H1 (cell line): Measurements from ENCODE around the gene QPCTL.
"Not testable (repeated sequence)": the region's sequence is repeated elsewhere in the genome, so short reads cannot be mapped to it uniquely, and the experiment has no call there.

Experiments
- ATF3 ChIP-seq: IDR thresholded peaks from 2 replicates; pipeline ENCODE4 v1.6.1; 2011; ENCODE audit warnings: low read depth, mild to moderate bottlenecking, low read length; ENCODE audit not compliant: insufficient read depth
- CTCF ChIP-seq, 3 experiments: IDR thresholded peaks; 1 replicate in 2 of 3; 2 replicates in 1 of 3; pipeline versions ENCODE4 v1.5.1 to v1.6.1; 2011; ENCODE audit warnings: low read length in 3 of 3, mild to moderate bottlenecking in 3 of 3, inconsistent platforms in 2 of 3, low read depth in 1 of 3, moderate library complexity in 1 of 3; ENCODE audit not compliant: insufficient read depth in 1 of 3; ENCODE audit errors: control extremely low read depth in 1 of 3
- EGR1 ChIP-seq: IDR thresholded peaks from 2 replicates; pipeline ENCODE4 v1.6.1; 2011; ENCODE audit warnings: low read depth, low read length, borderline replicate concordance
- EP300 ChIP-seq, 2 experiments: IDR thresholded peaks; 1 replicate in 1 of 2; 2 replicates in 1 of 2; pipeline ENCODE4 v1.6.1; 2011 to 2012; ENCODE audit warnings: low read depth in 2 of 2, low read length in 2 of 2, mild to moderate bottlenecking in 2 of 2, borderline replicate concordance in 1 of 2, inconsistent platforms in 1 of 2, moderate library complexity in 1 of 2
- POLR2A ChIP-seq, 2 experiments: IDR thresholded peaks; 1 replicate in 1 of 2; 2 replicates in 1 of 2; pipeline ENCODE4 v1.6.1; 2011; ENCODE audit warnings: low read depth in 2 of 2, low read length in 2 of 2, mild to moderate bottlenecking in 2 of 2; ENCODE audit errors: control extremely low read depth in 1 of 2
- POLR2AphosphoS5 ChIP-seq: IDR thresholded peaks from 2 replicates; pipeline ENCODE4 v1.6.1; 2011; ENCODE audit warnings: low read depth, low read length
- RAD21 ChIP-seq, 2 experiments: IDR thresholded peaks in 1 of 2; conservative IDR thresholded peaks in 1 of 2; 2 replicates each; pipeline ENCODE4 v1.6.1; 2011; ENCODE audit warnings: low read depth in 2 of 2, low read length in 2 of 2, improper control_type of control experiment in 1 of 2, inconsistent platforms in 1 of 2, mild to moderate bottlenecking in 1 of 2, moderate library complexity in 1 of 2
- RFX5 ChIP-seq: IDR thresholded peaks from 2 replicates; pipeline ENCODE4 v1.6.1; 2011; ENCODE audit warnings: low read depth, low read length, improper control_type of control experiment, borderline replicate concordance
- SP1 ChIP-seq: IDR thresholded peaks from 2 replicates; pipeline ENCODE4 v1.6.1; 2011; ENCODE audit warnings: low read depth, low read length
- TAF7 ChIP-seq: optimal IDR thresholded peaks from 2 replicates; pipeline ENCODE3; 2011; ENCODE audit warnings: low read depth, mild to moderate bottlenecking, inconsistent platforms, low read length, moderate library complexity, borderline replicate concordance

DNA sequence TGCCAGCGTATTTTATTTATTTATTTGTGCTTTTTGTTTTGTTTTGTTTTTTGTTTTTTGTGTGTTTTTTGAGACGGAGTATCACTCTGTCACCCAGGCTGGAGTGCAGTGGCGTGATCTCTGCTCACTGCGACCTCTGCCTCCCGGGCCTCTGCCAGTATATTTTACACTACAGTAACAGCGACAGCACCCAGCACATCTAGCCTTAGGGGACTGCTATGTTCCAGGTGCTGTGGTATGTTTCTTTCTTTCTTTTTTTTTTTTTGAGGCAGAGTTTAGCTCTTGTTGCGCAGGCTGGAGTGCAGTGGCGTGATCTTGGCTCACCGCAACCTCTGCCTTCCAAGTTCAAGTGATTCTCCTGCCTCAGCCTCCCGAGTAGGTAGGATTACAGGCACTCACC, 59.0 kb downstream of the QPCTL start:
- TF ChIP-seq RAD21 (IDR thresholded peaks at IDR 0.05 in 1 of 2, conservative IDR thresholded peaks at IDR 0.05 in 1 of 2; ENCODE audit: low read depth in 2 of 2, low read length in 2 of 2); EGR1; TAF7; CTCF (IDR thresholded peaks at IDR 0.05; ENCODE audit: control extremely low read depth in 1 of 3, insufficient read depth in 1 of 3, low read depth in 1 of 3, low read length in 3 of 3); SP1; ATF3; EP300 (IDR thresholded peaks at IDR 0.05; ENCODE audit: borderline replicate concordance in 1 of 2, low read depth in 2 of 2, low read length in 2 of 2); POLR2AphosphoS5; POLR2A (IDR thresholded peaks at IDR 0.05; ENCODE audit: control extremely low read depth in 1 of 2, low read depth in 2 of 2, low read length in 2 of 2); RFX5: not testable (repeated sequence)
